Ureter (tissue), 1 donor: ENCODE measurements around the gene NAP1L1. TPM values are rescaled to one million over a fixed set of nuclear protein-coding genes. Genes with fewer than 3 reads are reported as not detected.

Experiments used
- DNase-seq: peaks from one replicate; pipeline ENCODE4 v3.0.0-alpha.2; 2020; ENCODE audit warnings: low spot score
- total RNA-seq: library from RNA; stranded (reverse); gene quantifications from one replicate; pipeline ENCODE4 v1.2.4, GENCODE V29; 2023
- donor health status: DM: yes; HTN: yes; CAD: no.

NAP1L1 gene
- total RNA-seq, 1 donor from 2014 or later, result 329 TPM

GRCh38 chr12:76084863-76085519 lies 506 bp upstream of the NAP1L1 start:
- no peak for DNase-seq

DNA sequence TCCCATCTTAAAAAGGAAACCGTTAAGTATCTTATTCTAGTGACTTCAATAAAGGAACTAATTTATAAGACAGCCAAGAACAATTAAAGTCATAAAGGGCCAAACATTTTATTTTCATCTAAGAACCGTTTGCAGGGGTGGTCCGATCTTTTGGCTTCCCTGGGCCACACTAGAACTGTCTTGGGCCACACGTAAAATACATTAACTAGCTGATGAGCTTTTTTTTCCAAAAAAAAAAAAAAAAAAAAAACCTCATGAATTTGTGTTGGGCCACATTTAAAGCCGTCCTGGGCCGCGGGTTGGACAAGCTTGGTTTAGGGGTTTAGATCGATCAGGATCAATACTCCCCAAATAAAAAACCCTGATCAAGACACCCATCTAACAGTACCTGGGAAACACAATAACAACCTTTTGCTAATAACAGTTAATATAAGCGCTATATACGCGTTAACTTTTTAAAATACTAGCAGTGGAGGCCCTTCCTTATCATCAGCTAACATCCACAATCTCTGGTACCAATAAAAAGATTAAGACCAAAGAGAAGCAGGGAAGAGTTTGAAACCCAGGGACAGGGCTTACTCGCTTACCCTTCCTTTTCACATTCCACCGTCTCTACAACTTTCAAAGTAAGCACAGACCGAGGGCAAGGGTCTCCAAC lies 1.1 kb downstream of the NAP1L1 start:
- no peak for DNase-seq

GRCh38 chr12:76081909-76082308 lies 2.6 kb downstream of the NAP1L1 start:
- no peak for DNase-seq

DNA sequence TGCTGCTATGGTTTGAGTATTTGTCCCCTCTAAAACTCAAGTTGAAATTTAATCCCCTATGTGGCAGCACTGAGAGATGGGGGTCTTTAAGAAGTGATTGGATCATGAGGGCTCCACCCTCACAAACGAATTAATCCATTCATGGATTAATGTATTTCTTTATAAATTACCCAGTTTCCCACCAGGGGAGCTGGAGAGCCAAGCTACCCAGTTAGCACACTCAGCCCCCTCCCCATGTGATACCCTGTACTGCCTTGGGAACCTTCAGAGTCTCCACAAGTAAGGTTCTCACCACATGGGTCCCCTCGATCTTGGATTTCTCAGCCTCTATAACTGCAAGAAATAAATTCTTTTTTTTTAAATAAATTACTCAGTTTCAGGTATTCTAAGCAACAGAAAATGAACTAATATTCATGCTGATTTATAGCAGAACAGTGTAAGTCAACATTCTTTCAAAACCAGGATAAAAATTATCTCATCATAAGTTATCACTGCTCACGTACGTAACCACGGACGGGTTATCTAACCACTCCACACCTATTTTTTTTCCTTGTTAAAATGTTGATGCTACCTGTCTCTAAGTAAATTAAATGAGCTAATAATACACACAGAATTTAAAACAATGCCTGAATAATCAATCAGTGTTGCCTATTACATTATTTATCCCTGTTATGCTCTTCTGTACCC lies 3.6 kb downstream of the NAP1L1 start:
- no peak for DNase-seq

GRCh38 chr12:76080017-76080728 lies 4.3 kb downstream of the NAP1L1 start:
- DNase-seq, result no peak

DNA sequence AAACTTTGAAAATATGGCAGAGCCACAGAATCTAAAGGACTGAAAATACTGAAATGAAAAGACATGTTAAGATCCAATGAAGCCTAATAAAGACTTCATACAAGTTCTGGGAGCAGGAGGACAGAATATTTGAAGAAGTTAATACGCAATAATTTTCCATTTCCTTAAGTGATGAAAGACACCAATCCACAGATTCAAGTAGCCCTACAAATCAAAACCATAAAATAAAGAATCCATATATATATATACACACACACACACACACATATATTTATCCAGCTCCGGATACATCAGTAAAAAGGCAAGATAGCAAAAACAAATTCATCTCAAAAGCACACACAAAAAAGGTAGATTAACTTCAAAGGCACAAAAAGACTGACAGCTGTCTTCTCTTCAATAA lies 5.7 kb downstream of the NAP1L1 start:
- no peak for DNase-seq

DNA sequence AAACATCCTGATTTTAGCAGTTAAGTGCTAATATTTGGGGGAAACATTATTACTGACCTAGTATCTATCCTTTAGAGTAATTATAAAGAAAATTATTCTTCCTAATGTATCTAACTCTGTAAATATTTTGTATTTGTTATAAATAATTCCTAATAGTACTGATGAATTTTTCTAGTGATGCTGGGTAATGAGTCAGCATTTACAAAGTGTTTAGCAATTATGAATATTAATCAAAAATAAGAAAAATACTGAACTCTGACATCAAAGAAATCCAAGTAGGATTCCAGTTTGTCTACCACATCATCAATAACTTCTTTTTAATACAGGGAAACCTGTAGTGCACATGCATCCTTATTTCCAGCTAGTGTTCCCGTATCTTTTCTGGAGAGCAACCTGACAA lies 9.0 kb downstream of the NAP1L1 start:
- DNase-seq, result no peak

GRCh38 chr12:76074701-76075336 lies 9.7 kb downstream of the NAP1L1 start:
- no peak for DNase-seq

- no peak for DNase-seq
Observed at GRCh38 chr12:76073561-76073960, 10.9 kb downstream of the NAP1L1 start.

DNA sequence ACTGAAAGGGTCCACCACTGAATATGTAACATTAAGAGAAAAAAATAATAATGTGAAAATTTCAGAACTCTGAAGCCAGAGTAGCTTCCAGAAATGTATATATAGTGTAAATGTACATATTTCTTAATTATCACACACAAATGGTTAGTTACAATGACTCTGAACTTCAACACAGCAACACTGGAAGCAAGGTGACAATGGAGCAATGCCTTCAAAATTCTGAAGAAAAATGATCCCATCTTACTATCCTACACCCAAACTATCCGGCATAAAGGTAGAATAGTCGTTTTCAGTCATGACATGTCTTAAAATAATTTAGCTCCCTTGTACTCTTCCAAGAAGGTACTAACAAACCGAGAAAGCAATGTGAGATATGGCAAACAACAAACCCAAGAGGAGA lies 11.9 kb downstream of the NAP1L1 start:
- no peak for DNase-seq

DNA sequence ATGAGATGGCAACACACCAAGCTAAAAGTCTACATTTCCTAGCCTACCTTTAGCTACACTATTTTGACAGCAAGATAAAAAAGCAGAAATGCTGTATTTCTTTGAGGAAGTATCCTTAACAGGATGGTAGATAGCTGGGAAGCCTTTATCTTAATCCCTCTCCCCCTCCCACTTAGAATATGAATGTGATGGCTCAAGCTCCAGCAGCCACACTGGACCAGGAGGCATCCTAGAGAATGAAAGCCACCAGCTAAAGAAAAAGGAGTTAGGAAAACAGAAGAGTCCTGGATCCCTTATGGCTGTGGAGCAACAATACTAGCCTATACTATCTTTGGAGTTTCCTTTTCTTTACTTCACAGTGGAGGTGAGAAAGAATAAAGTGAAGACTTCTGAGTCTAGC lies 15.1 kb downstream of the NAP1L1 start:
- DNase-seq, result no peak

DNA sequence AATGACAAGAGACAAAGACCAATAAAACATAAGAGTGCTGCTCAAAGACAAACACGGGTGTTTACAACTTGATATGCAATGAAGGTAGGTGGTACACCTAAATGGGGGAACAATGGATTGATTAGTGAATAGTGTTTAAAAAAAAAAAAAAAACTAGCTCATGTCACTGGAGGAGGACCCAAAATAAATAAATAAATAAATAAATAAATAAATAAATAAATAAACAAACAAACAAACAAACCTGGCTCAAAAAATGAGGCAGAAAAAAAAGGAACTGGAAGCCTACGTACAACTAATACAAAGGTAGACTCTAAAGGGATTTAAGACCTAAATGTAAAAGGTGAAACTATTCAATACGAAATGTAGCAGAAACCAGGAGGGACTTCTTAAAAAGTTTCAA lies 18.6 kb downstream of the NAP1L1 start:
- no peak for DNase-seq

DNA sequence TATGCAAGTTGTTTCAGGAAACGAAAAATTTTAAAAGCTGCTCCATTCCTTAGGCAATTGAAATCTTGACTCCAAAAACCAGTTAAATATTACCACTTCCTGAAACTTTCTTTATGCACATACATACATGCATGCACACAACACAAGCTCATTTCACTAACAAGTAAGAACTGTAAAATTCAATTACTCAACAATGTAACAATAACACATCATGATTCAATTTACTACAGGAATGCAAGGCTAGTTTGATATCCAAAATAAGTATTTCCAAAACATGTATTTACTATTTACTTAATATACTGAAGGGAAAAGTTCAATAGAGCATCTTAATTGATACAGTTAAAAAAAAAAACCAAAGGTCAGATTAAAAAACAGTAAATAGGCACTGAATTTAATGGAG lies 19.6 kb downstream of the NAP1L1 start:
- no peak for DNase-seq

DNA sequence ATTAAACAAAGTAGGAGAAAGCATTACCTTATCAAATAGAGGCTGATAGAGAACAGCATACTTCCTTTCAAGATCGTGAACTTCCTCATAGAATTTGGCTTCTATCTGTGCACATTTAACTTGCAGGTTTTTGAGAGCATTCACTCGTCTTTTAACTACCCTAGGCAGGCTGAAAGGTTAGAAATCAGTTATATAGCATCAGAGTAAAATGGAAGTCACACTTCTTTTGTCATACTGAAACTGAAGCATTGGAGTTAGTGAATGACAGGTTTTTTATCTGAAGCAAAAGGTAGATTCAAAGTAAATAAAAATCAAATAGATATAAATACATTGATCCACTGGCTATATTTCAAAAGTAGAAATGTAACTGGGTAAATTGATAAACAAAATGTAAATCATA lies 24.4 kb downstream of the NAP1L1 start:
- no peak for DNase-seq

- DNase-seq, result no peak
Observed at GRCh38 chr12:76057326-76057725, 27.2 kb downstream of the NAP1L1 start.

DNA sequence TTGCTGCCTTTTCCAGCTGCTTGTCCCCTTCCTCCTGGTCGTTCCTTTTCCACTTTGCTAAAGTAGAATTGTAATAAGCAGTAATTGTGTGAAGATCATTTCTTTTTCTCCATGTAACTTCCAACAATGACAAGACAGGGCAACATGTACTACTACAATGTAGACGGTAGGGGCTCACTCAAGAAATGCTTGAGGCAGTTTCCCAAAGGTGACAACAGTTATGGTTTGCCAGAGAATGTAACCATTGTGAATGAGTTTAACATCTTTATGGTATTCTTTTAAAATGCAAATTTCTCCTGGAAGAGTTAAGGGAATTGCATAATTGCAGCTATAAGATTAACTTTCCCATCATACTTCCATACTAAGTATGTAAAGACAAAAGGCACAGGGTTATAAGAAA lies 29.1 kb downstream of the NAP1L1 start:
- no peak for DNase-seq

DNA sequence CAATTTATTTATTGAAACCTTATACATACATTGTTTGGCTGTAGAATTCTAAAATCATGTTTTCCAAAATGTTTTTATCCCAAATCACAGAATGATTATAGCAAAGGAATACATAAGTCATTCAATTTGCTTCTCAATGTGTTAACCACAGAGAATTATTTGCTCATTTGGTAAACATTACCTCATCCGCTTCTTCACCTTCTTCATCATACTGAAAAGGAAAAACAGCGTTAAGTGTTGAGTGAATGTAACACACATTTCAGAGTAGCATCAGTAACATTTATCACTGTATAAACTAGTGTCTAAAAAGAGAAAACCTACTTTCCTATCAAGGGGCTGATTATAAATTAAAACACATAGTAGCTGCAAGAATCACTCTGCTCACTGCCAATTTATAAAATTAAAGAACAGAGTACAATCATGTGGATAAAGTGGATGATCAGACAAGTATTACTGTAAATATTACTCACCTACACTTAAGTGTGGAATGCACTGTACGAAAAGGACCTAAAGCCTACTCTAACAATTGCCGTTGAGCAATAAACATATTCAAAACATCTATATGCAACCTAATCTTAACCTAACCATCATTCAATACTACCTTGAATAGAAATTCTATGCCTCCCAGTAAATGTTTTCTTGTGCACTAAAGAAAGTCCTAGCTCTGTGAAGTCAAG lies 34.8 kb downstream of the NAP1L1 start:
- DNase-seq, result no peak

GRCh38 chr12:76047742-76048141 lies 36.7 kb downstream of the NAP1L1 start:
- no peak for DNase-seq

DNA sequence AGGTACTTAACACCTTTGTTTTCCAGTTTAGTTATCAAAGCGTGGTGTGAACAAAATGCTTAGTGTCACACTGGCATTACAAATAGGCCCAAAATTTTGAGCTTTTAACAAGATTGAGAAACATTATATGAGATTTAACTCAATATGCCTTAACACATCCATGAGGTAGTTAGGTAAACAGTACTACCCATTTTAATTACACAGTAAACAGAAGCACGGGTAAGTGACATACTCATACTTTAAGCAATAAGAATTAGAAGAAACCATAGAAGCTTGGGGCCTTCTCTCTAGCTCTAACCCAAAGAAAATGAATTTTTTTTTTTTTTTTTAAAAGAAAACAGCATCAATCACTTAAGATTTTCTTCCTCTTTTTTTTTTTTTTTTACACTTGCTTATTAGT lies 37.4 kb downstream of the NAP1L1 start:
- DNase-seq, result no peak

GRCh38 chr12:76043377-76043776 lies 41.1 kb downstream of the NAP1L1 start:
- DNase-seq, result no peak

DNA sequence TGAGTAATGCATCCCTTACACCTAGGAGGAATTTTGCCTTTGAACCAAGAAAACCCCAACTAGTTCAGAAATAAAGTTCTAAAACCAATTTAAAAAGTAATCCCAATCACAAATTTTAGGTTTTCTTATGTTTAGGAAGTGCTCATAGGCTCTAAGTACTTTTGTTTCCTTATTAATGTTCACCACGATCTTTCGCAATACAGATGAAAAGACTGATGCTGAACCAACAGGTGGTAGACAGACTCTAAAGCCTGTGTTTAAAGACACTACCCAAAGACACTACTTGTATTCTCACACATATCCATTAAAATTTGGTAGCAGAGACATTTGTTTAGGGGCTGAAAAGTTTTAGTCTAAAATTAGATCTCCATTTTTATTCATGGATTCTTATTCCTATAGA lies 42.3 kb downstream of the NAP1L1 start:
- no peak for DNase-seq

- no peak for DNase-seq
Observed at GRCh38 chr12:76041406-76041805, 43.1 kb downstream of the NAP1L1 start.
